Measurements from ENCODE around the gene DCD.

Gene DCD

GRCh38 chr12:54660320-54660962, 12.3 kb upstream of the DCD start:
- TF ChIP-seq EZH2 (IDR thresholded peaks at IDR 0.05) (no peak), FOXP2 (optimal IDR thresholded peaks at IDR 0.05; ENCODE audit: control extremely low read depth, extremely low read length, insufficient read depth) (no peak), POLR2AphosphoS5 (IDR thresholded peaks at IDR 0.05; ENCODE audit: borderline replicate concordance, low read depth, low read length) (no peak)
- Histone ChIP-seq H3K9me3 (ENCODE audit: low read depth, low read length) (no peaks in the 10 kb centered on the region), H3K9ac (ENCODE audit: insufficient read length) (no peak overlapping the region), H3K27ac (peak overlapping the region; percentile 1; the same call in 1 of the 2 replicates), H3K36me3 (ENCODE audit: insufficient read depth, low read length) (no peaks in the 10 kb centered on the region), H3K4me3 (no peak overlapping the region)
- DNase-seq (ENCODE audit: low read depth, low spot score): no peak

GRCh38 chr12:54658306-54659264, 10.4 kb upstream of the DCD start:
- no peak overlapping the region for H3K27ac ChIP-seq
- DNase-seq (ENCODE audit: low read depth, low spot score): no peak
- H3K36me3 ChIP-seq (ENCODE audit: insufficient read depth, low read length): no peaks in the 10 kb centered on the region
- no peak overlapping the region for H3K4me3 ChIP-seq
- no peak for TF ChIP-seq EZH2 (IDR thresholded peaks at IDR 0.05)
- TF ChIP-seq POLR2AphosphoS5 (IDR thresholded peaks at IDR 0.05; ENCODE audit: borderline replicate concordance, low read depth, low read length): no peak
- TF ChIP-seq FOXP2 (optimal IDR thresholded peaks at IDR 0.05; ENCODE audit: control extremely low read depth, extremely low read length, insufficient read depth): no peak
- no peak overlapping the region for H3K9ac ChIP-seq (ENCODE audit: insufficient read length)
- H3K9me3 ChIP-seq (ENCODE audit: low read depth, low read length): no peaks in the 10 kb centered on the region

GRCh38 chr12:54657105-54657607, 9.0 kb upstream of the DCD start:
- Histone ChIP-seq H3K4me3 (no peak overlapping the region), H3K36me3 (ENCODE audit: insufficient read depth, low read length) (no peaks in the 10 kb centered on the region), H3K9me3 (ENCODE audit: low read depth, low read length) (no peaks in the 10 kb centered on the region), H3K9ac (ENCODE audit: insufficient read length) (peak overlapping the region; percentile 49), H3K27ac (peak overlapping the region; percentile 92)
- no peak for TF ChIP-seq FOXP2 (optimal IDR thresholded peaks at IDR 0.05; ENCODE audit: control extremely low read depth, extremely low read length, insufficient read depth)
- no peak for TF ChIP-seq EZH2 (IDR thresholded peaks at IDR 0.05)
- TF ChIP-seq POLR2AphosphoS5 (IDR thresholded peaks at IDR 0.05; ENCODE audit: borderline replicate concordance, low read depth, low read length): no peak
- peak; percentile 73 for DNase-seq (ENCODE audit: low read depth, low spot score)

- Histone ChIP-seq H3K9me3 (ENCODE audit: low read depth, low read length) (no peaks in the 10 kb centered on the region), H3K9ac (ENCODE audit: insufficient read length) (no peak overlapping the region), H3K4me3 (no peak overlapping the region), H3K36me3 (ENCODE audit: insufficient read depth, low read length) (no peaks in the 10 kb centered on the region), H3K27ac (peak overlapping the region; percentile 69)
- TF ChIP-seq FOXP2 (optimal IDR thresholded peaks at IDR 0.05; ENCODE audit: control extremely low read depth, extremely low read length, insufficient read depth): no peak
- TF ChIP-seq EZH2 (IDR thresholded peaks at IDR 0.05): no peak
- DNase-seq (ENCODE audit: low read depth, low spot score): no peak
Observed at GRCh38 chr12:54654926-54655325, 6.8 kb upstream of the DCD start.

GRCh38 chr12:54653025-54653424, 4.9 kb upstream of the DCD start:
- H3K4me3 ChIP-seq: no peak overlapping the region
- no peaks in the 10 kb centered on the region for H3K36me3 ChIP-seq (ENCODE audit: insufficient read depth, low read length)
- no peak overlapping the region for H3K27ac ChIP-seq
- no peaks in the 10 kb centered on the region for H3K9me3 ChIP-seq (ENCODE audit: low read depth, low read length)
- TF ChIP-seq FOXP2 (optimal IDR thresholded peaks at IDR 0.05; ENCODE audit: control extremely low read depth, extremely low read length, insufficient read depth) (no peak), POLR2AphosphoS5 (IDR thresholded peaks at IDR 0.05; ENCODE audit: borderline replicate concordance, low read depth, low read length) (no peak)
- no peak overlapping the region for H3K9ac ChIP-seq (ENCODE audit: insufficient read length)
- no peak for DNase-seq (ENCODE audit: low read depth, low spot score)

- Histone ChIP-seq H3K9me3 (ENCODE audit: low read depth, low read length) (no peaks in the 10 kb centered on the region), H3K9ac (ENCODE audit: insufficient read length) (no peak overlapping the region), H3K36me3 (ENCODE audit: insufficient read depth, low read length) (no peaks in the 10 kb centered on the region), H3K27ac (no peak overlapping the region), H3K4me3 (no peak overlapping the region)
- no peak for DNase-seq (ENCODE audit: low read depth, low spot score)
- TF ChIP-seq FOXP2 (optimal IDR thresholded peaks at IDR 0.05; ENCODE audit: control extremely low read depth, extremely low read length, insufficient read depth) (no peak), POLR2AphosphoS5 (IDR thresholded peaks at IDR 0.05; ENCODE audit: borderline replicate concordance, low read depth, low read length) (no peak), EZH2 (IDR thresholded peaks at IDR 0.05) (no peak)
Observed at GRCh38 chr12:54650889-54651288, 2.7 kb upstream of the DCD start.

GRCh38 chr12:54650409-54650808, 2.2 kb upstream of the DCD start:
- Histone ChIP-seq H3K27ac (no peak overlapping the region), H3K36me3 (ENCODE audit: insufficient read depth, low read length) (no peaks in the 10 kb centered on the region), H3K9me3 (ENCODE audit: low read depth, low read length) (no peaks in the 10 kb centered on the region), H3K9ac (ENCODE audit: insufficient read length) (no peak overlapping the region), H3K4me3 (no peak overlapping the region)
- no peak for DNase-seq (ENCODE audit: low read depth, low spot score)
- TF ChIP-seq EZH2 (IDR thresholded peaks at IDR 0.05): no peak
- no peak for TF ChIP-seq FOXP2 (optimal IDR thresholded peaks at IDR 0.05; ENCODE audit: control extremely low read depth, extremely low read length, insufficient read depth)
- TF ChIP-seq POLR2AphosphoS5 (IDR thresholded peaks at IDR 0.05; ENCODE audit: borderline replicate concordance, low read depth, low read length): no peak

- Histone ChIP-seq H3K9ac (ENCODE audit: insufficient read length) (no peak overlapping the region), H3K27ac (no peak overlapping the region), H3K9me3 (ENCODE audit: low read depth, low read length) (no peaks in the 10 kb centered on the region), H3K36me3 (ENCODE audit: insufficient read depth, low read length) (no peaks in the 10 kb centered on the region), H3K4me3 (no peak overlapping the region)
- DNase-seq (ENCODE audit: low read depth, low spot score): no peak
- TF ChIP-seq POLR2AphosphoS5 (IDR thresholded peaks at IDR 0.05; ENCODE audit: borderline replicate concordance, low read depth, low read length) (no peak), EZH2 (IDR thresholded peaks at IDR 0.05) (no peak), FOXP2 (optimal IDR thresholded peaks at IDR 0.05; ENCODE audit: control extremely low read depth, extremely low read length, insufficient read depth) (no peak)
Observed at GRCh38 chr12:54649825-54650224, 1.7 kb upstream of the DCD start.
